ENCODE data around the gene IL4R. TPM values are rescaled to one million over a fixed set of nuclear protein-coding genes. Genes with fewer than 3 reads are reported as not detected.

The IL4R gene
- total and polyA plus RNA-seq, 10 of the 15 experiments (the other 5 are each of a cell fraction or from before 2014, with no cell fraction given) = 2.6 to 70.4 (median 36.6) TPM

- TF ChIP-seq, protein P1, sequence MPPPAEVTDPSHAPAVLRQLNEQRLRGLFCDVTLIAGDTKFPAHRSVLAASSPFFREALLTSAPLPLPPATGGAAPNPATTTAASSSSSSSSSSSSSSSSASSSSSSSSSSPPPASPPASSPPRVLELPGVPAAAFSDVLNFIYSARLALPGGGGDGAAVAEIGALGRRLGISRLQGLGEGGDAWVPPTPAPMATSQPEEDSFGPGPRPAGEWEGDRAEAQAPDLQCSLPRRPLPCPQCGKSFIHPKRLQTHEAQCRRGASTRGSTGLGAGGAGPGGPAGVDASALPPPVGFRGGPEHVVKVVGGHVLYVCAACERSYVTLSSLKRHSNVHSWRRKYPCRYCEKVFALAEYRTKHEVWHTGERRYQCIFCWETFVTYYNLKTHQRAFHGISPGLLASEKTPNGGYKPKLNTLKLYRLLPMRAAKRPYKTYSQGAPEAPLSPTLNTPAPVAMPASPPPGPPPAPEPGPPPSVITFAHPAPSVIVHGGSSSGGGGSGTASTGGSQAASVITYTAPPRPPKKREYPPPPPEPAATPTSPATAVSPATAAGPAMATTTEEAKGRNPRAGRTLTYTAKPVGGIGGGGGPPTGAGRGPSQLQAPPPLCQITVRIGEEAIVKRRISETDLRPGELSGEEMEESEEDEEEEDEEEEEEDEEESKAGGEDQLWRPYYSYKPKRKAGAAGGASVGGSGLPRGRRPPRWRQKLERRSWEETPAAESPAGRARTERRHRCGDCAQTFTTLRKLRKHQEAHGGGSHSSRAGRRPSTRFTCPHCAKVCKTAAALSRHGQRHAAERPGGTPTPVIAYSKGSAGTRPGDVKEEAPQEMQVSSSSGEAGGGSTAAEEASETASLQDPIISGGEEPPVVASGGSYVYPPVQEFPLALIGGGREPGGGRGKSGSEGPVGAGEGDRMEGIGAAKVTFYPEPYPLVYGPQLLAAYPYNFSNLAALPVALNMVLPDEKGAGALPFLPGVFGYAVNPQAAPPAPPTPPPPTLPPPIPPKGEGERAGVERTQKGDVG (CRISPR knock-in tag; IDR thresholded peaks at IDR 0.05) = no peak
- TF ChIP-seq, protein P2, sequence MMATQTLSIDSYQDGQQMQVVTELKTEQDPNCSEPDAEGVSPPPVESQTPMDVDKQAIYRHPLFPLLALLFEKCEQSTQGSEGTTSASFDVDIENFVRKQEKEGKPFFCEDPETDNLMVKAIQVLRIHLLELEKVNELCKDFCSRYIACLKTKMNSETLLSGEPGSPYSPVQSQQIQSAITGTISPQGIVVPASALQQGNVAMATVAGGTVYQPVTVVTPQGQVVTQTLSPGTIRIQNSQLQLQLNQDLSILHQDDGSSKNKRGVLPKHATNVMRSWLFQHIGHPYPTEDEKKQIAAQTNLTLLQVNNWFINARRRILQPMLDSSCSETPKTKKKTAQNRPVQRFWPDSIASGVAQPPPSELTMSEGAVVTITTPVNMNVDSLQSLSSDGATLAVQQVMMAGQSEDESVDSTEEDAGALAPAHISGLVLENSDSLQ (IDR thresholded peaks at IDR 0.05) = no peak
Observed at GRCh38 chr16:27361987-27362386, 48.2 kb downstream of the IL4R start (continued).

- Histone ChIP-seq H3K9ac (ENCODE audit: control insufficient read depth, insufficient read depth, low read length) (no peak overlapping the region), H2AFZ (ENCODE audit: control insufficient read depth, low read depth, low read length) (no peak overlapping the region), H3K9me3 (replicated peaks; ENCODE audit: control insufficient read depth, insufficient read depth, low read length) (no peaks in the 10 kb centered on the region), H3K4me3 (no peak overlapping the region), H3K4me2 (ENCODE audit: control insufficient read depth, insufficient read depth) (no peak overlapping the region), H3K27me3 (replicated peaks in 1 of 2; ENCODE audit: control insufficient read depth in 2 of 2, insufficient read depth in 2 of 2, low read length in 1 of 2) (no peaks in the 10 kb centered on the region), H3K27ac (ENCODE audit: control insufficient read depth, insufficient read depth) (no peak overlapping the region), H4K20me1 (ENCODE audit: control insufficient read depth, insufficient read depth) (no peaks in the 10 kb centered on the region), H3K4me1 (ENCODE audit: control insufficient read depth, insufficient read depth, low read length) (peaks cover 16% of the 10 kb centered on the region), H3K36me3 (ENCODE audit: control insufficient read depth in 2 of 2, insufficient read depth in 2 of 2, low read length in 1 of 2) (peaks cover 0 to 29% of the 10 kb centered on the region in 2 experiments; a peak in 3 of 4 replicates), H3K79me2 (ENCODE audit: control insufficient read depth, insufficient read depth, low read length) (no peaks in the 10 kb centered on the region)
- CTCF ChIA-PET = interaction anchor here (3.6 kb wide), 1 partner anchor 128 kb away, joined by 17 read pairs; no protein-coding TSS in a partner anchor
- FAIRE-seq (no peak), ATAC-seq (no peak), DNase-seq (ENCODE audit: low read depth, low spot score) (no peak)
- SMC1A ChIA-PET (ENCODE audit: uncharacterized antibody, unreplicated experiment) = no interaction called here
- 93% methylated on average over 16 of the region's 16 CpGs for WGBS (ENCODE audit: insufficient coverage, insufficient replicate concordance, low lambda C conversion rate, missing lambda C conversion rate)
- intact Hi-C loops (cut with micrococcal nuclease; ENCODE audit: unreplicated experiment) = no loop called here
- BruUV-seq (replicated peaks) = no TSS peak
- RAD21 ChIA-PET (ENCODE audit: unreplicated experiment) = no interaction called here
- POLR2A ChIA-PET = interaction anchor here (0.6 kb wide), 1 partner anchor 128 kb away, joined by 3 read pairs; no protein-coding TSS in a partner anchor
- TF ChIP-seq SMC3 (IDR thresholded peaks at IDR 0.05; ENCODE audit: borderline replicate concordance, low read length) (no peak), E2F8 (IDR thresholded peaks at IDR 0.05; ENCODE audit: low read depth, partially characterized antibody) (no peak), NFIC (IDR thresholded peaks at IDR 0.05; ENCODE audit: low read depth, low read length) (no peak), RBBP5 (conservative IDR thresholded peaks at IDR 0.05) (no peak), EGR1 (IDR thresholded peaks at IDR 0.05; ENCODE audit: borderline replicate concordance in 1 of 2, low read depth in 2 of 2, low read length in 2 of 2) (no peak)
- in situ Hi-C loops (cut with MboI) = loop anchor here (25.0 kb wide), 1 partner anchor 1525 kb away; no protein-coding TSS in a partner anchor
Observed at GRCh38 chr16:27362570-27363245, 48.9 kb downstream of the IL4R start.
